ENCODE measurements around the gene STN1. TPM values are rescaled to one million over a fixed set of nuclear protein-coding genes. Genes with fewer than 3 reads are reported as not detected.

Gene STN1
- total and polyA plus RNA-seq, 10 of the 15 experiments (the other 5 are each of a cell fraction or from before 2014, with no cell fraction given), result 22.2 to 31.8 (median 28.5) TPM

- FAIRE-seq (no peak), ATAC-seq (no peak), DNase-seq (ENCODE audit: low read depth, low spot score) (no peak)
- in situ Hi-C loops (cut with MboI) (no loop called here), intact Hi-C loops (cut with micrococcal nuclease; ENCODE audit: unreplicated experiment) (no loop called here)
- no peaks in the 10 kb centered on the region for H3K79me2 ChIP-seq (ENCODE audit: control insufficient read depth, insufficient read depth, low read length)
- POLR2A ChIA-PET, result no interaction called here
- H3K27ac ChIP-seq (ENCODE audit: control insufficient read depth, insufficient read depth), result no peak overlapping the region
- RAD21 ChIA-PET (ENCODE audit: unreplicated experiment), result no interaction called here
- no peak overlapping the region for H3K9ac ChIP-seq (ENCODE audit: control insufficient read depth, insufficient read depth, low read length)
- no peak overlapping the region for H3K4me2 ChIP-seq (ENCODE audit: control insufficient read depth, insufficient read depth)
- SMC1A ChIA-PET (ENCODE audit: uncharacterized antibody, unreplicated experiment), result interaction anchor here (1.2 kb wide), 1 partner anchor 104 kb away, joined by 3 read pairs; no protein-coding TSS in a partner anchor
- H3K9me3 ChIP-seq (replicated peaks; ENCODE audit: control insufficient read depth, insufficient read depth, low read length), result no peaks in the 10 kb centered on the region; the same call in 2 of the 3 replicates
- no peaks in the 10 kb centered on the region for H3K4me1 ChIP-seq (ENCODE audit: control insufficient read depth, insufficient read depth, low read length)
- TF ChIP-seq MYB (IDR thresholded peaks at IDR 0.05; ENCODE audit: borderline replicate concordance, low read depth, low read length) (no peak), USF1 (IDR thresholded peaks at IDR 0.05; ENCODE audit: borderline replicate concordance, extremely low read length, insufficient read depth, low read depth, low read length) (no peak), ZSCAN29 (IDR thresholded peaks at IDR 0.05) (no peak), NFYB (IDR thresholded peaks at IDR 0.05; ENCODE audit: insufficient read depth, low read depth, low read length) (no peak), BCLAF1 (IDR thresholded peaks at IDR 0.05) (no peak), FOS (IDR thresholded peaks at IDR 0.05; ENCODE audit: borderline replicate concordance, extremely low read depth, insufficient read length) (no peak), POLR2A (IDR thresholded peaks at IDR 0.05; ENCODE audit: low read depth, low read length) (no peak), ZBTB11 (CRISPR knock-in tag; IDR thresholded peaks at IDR 0.05) (no peak)
- TF ChIP-seq, protein P1, sequence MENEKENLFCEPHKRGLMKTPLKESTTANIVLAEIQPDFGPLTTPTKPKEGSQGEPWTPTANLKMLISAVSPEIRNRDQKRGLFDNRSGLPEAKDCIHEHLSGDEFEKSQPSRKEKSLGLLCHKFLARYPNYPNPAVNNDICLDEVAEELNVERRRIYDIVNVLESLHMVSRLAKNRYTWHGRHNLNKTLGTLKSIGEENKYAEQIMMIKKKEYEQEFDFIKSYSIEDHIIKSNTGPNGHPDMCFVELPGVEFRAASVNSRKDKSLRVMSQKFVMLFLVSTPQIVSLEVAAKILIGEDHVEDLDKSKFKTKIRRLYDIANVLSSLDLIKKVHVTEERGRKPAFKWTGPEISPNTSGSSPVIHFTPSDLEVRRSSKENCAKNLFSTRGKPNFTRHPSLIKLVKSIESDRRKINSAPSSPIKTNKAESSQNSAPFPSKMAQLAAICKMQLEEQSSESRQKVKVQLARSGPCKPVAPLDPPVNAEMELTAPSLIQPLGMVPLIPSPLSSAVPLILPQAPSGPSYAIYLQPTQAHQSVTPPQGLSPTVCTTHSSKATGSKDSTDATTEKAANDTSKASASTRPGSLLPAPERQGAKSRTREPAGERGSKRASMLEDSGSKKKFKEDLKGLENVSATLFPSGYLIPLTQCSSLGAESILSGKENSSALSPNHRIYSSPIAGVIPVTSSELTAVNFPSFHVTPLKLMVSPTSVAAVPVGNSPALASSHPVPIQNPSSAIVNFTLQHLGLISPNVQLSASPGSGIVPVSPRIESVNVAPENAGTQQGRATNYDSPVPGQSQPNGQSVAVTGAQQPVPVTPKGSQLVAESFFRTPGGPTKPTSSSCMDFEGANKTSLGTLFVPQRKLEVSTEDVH (IDR thresholded peaks at IDR 0.05; ENCODE audit: low read depth, partially characterized antibody), result no peak
- H4K20me1 ChIP-seq (ENCODE audit: control insufficient read depth, insufficient read depth), result no peaks in the 10 kb centered on the region
- CTCF ChIA-PET, result interaction anchor here (1.6 kb wide), 2 partner anchors 15 to 22 kb away, joined by 3 to 4 read pairs; no protein-coding TSS in a partner anchor
- WGBS (ENCODE audit: insufficient coverage, insufficient replicate concordance, low lambda C conversion rate, missing lambda C conversion rate), result 73% methylated on average over 9 of the region's 9 CpGs
- no peaks in the 10 kb centered on the region for H3K36me3 ChIP-seq (ENCODE audit: control insufficient read depth in 2 of 2, insufficient read depth in 2 of 2, low read length in 1 of 2)
- H3K4me3 ChIP-seq, result no peak overlapping the region
- no peak overlapping the region for H2AFZ ChIP-seq (ENCODE audit: control insufficient read depth, low read depth, low read length)
- no peaks in the 10 kb centered on the region for H3K27me3 ChIP-seq (replicated peaks in 1 of 2; ENCODE audit: control insufficient read depth in 2 of 2, insufficient read depth in 2 of 2, low read length in 1 of 2)
- no TSS peak for BruUV-seq (replicated peaks)
Measured at GRCh38 chr10:103836861-103837260, 81.1 kb downstream of the STN1 start.

Data from GM12878 (cell line).